ENCODE results near the gene MPPED2.

DNA sequence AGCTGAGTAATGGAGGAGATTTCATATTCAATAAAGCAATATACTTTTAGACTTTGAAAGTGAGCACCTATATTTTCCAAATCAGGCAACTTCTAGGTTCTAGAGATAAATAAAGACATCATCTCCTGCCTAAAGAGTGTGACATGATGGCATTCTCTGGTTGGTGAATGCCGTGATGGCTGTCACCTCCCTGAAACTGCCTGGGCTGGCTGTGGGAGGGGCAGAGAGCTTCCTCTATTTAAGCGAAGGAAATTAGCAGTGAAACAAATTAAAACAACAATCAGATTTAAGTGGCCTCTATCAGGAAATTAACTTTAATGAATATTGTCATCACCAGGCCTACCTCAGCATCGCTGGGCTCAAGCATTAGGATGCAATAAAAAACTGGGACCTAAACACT lies 149.4 kb downstream of the MPPED2 start:
- TF ChIP-seq SRF (IDR thresholded peaks at IDR 0.05; ENCODE audit: low read depth in 2 of 2, low read length in 2 of 2): no peak
- TF ChIP-seq, protein P1, sequence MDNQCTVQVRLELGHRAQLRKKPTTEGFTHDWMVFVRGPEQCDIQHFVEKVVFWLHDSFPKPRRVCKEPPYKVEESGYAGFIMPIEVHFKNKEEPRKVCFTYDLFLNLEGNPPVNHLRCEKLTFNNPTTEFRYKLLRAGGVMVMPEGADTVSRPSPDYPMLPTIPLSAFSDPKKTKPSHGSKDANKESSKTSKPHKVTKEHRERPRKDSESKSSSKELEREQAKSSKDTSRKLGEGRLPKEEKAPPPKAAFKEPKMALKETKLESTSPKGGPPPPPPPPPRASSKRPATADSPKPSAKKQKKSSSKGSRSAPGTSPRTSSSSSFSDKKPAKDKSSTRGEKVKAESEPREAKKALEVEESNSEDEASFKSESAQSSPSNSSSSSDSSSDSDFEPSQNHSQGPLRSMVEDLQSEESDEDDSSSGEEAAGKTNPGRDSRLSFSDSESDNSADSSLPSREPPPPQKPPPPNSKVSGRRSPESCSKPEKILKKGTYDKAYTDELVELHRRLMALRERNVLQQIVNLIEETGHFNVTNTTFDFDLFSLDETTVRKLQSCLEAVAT (IDR thresholded peaks at IDR 0.05): no peak
- TF ChIP-seq, protein P2, sequence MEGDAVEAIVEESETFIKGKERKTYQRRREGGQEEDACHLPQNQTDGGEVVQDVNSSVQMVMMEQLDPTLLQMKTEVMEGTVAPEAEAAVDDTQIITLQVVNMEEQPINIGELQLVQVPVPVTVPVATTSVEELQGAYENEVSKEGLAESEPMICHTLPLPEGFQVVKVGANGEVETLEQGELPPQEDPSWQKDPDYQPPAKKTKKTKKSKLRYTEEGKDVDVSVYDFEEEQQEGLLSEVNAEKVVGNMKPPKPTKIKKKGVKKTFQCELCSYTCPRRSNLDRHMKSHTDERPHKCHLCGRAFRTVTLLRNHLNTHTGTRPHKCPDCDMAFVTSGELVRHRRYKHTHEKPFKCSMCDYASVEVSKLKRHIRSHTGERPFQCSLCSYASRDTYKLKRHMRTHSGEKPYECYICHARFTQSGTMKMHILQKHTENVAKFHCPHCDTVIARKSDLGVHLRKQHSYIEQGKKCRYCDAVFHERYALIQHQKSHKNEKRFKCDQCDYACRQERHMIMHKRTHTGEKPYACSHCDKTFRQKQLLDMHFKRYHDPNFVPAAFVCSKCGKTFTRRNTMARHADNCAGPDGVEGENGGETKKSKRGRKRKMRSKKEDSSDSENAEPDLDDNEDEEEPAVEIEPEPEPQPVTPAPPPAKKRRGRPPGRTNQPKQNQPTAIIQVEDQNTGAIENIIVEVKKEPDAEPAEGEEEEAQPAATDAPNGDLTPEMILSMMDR (IDR thresholded peaks at IDR 0.05 in 2 of 3, conservative IDR thresholded peaks at IDR 0.05 in 1 of 3; ENCODE audit: control insufficient read depth in 2 of 3, extremely low read depth in 1 of 3, insufficient read depth in 1 of 3, low read depth in 3 of 3, low read length in 3 of 3): no peak
- no peak for TF ChIP-seq JUND (IDR thresholded peaks at IDR 0.05; ENCODE audit: low read depth, low read length)
- no peak for TF ChIP-seq RCOR1 (conservative IDR thresholded peaks at IDR 0.05; ENCODE audit: low read depth, low read length)
- TF ChIP-seq POLR2AphosphoS5 (IDR thresholded peaks at IDR 0.05; ENCODE audit: low read length): no peak

Data from GM12878 (cell line).